ENCODE data around the gene CHST15.

Gene CHST15

DNA sequence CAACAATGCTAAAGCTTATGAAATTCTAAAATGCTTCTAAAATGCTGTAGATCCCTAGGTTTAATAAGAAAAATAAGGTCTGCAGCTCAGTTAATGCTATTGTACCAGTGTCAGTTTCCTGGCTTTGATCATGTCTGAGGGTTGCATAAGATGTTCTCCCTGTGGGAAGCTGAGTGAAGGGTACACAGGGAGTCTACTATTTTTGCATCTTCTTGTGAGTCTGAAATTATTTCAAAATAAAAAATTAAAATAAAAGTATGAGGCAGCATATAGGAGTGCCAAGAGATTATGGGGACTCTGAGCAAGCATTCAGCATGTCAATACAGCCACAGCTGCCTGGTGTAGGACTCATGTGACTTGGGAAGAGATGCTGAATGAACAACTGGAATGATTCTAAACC, 14.7 kb downstream of the CHST15 start:
- no peak for DNase-seq

DNA sequence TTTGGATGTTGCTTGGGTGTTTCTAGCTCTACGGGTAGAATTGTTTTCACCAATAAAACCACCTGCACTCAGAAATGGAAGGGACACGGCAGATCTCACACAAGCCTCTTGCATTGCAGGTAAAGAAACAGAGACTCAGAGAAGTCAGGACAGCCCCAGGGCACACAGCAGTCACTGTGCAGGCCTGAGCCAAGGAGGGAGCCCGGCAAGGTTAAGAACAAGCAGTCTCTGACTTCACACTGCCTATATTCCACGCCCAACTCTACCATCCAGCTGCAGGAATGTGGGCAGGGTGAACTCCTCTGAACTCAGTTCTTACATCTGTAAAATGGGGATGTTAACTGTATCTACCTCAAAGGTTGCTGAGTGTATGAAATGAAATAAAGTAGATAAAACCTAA, 15.4 kb downstream of the CHST15 start:
- DNase-seq, result no peak

DNA sequence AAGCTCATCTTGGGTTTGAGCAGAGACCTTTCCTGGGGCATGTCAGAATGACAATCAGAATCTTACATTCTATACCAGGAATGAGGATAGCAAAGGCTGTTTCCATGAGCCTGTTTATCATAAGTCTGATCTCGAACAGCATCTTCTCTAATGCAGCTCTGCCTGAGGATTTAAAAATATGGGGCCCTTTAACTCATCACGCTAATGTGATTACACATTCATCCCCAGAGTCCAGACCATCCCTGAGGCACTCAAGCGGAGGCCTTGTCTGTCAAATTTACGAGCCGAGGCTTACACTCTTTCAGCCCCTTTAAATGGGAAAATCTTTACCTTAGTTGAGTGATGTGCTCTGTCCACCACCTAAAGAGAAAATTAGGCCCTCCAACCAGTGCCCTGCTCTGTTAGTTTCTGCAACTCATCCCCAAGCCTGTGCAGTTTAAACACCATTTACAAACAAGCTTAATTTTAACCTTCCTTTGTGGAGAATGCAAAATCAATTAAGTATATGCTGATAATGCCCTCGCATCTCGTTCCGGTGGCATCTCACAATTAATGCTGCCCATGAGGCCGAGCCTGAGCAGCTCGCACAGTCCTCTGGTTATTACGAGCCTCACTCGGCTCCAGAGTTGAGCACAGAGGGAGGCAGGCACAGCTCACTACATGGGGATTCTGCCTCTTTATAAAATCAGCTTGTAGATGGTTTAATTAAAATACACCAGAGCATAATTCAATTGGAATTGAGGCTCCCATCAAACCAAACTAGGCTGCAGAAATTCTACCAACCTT, 16.0 kb downstream of the CHST15 start:
- no peak for DNase-seq

DNA sequence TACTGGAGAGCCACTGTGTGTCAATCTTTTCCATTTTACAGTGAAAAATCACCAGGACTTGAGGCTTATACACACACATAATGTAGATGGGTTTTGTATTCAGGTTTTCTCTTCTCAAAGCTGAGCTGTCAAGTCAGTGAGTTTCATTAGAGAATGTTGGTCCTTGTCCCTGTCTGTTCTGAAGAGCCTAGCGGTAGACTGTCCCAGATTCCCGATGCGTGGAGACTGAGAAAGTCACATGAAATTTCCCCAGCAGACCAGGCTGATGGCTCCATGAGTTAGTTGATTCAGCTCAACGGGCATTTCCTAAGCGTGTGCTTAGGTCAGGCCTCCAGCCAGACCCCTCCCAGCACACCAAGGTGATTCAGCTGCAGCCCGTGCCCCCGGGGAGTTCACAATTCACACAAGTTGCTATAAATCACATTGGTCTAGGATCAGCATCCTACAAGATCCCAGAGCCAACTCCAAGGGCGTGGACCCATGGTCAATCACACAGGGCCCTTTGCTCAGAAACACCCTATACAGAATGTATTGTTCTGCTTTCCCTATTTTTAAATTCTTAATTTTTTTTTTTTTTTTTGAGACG, 17.2 kb downstream of the CHST15 start:
- DNase-seq, result no peak

DNA sequence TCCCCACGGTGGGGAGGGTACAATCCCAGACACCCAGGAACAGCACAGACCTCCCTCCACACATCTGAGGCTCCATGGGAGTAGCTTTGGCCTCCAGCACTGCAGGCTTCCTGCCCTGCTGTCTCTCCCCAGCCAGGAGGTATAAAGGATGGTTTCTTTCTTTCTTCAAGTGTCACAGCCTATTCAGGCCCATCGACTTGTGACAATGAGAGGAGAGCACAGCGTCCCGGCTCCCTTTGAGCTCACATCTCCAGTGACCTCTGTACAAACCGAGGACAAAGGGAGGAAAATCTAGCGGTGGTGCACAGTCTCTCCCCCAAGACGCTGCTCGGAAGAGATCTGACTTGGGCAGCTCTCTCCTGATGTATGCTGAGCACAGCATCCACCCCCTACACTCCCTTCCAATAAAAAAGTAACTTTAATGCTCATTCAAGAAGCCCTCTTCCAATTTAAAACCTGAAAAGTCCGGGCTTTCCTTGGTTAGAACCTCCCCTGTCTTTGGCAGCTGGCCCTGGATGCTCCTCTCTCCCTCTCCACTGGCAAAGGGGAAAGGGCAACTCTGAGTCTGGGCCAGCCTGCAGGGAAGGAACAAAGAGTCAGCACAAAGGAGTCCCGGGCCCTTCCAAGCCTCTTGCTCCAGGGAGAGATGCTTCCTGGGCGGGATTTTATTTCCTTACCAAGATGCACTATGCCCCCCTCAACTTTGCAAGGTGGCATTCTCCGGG, 18.0 kb downstream of the CHST15 start:
- no peak for DNase-seq

DNA sequence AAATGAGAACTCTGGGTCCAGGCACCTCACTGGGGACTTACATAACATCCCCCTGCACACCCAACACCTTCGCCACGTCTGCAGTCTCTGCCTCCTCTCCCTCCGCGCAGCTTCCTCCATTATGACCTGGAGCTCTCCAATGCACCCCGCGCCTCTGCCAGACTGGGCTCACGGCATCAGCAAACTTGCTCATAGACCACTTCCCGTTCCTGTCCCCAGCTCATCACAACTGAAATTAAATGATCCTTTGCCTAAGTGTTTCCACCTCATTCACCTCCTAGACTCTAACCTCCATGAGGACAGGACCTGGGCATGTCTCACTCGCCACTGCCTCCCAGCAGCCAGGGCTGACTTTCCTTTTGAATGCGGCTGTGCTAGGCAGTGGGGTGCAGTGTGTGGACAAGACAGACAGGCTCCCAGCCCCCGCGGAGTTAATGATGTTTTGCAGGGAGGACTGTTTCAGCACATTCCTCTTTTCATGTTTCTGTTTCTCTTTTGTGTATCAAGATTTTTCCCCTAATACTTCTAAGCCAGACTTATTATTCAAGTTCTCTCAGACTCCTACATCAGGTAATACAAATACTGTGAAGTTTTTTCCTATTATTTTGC, 18.8 kb downstream of the CHST15 start:
- DNase-seq, result no peak

DNA sequence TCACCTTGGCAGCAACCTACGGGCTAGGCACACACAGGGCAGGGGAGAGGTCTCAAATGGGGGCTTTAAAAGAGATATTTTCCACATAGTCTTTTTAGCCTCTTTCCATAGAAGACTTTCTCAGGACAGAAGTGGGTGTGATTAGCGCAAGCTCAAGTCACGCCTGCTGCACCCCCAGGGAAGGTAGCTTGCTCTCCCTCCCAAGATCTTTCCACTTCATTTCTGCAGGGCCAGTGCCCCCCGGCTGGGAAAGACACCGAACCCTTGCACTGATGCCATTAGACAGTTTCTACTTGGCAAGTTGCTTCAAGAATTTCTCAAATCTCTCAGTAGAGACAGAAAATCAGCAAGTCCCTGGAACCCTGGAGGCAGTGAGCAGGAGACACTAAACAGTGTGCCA, 19.4 kb downstream of the CHST15 start:
- no peak for DNase-seq

DNA sequence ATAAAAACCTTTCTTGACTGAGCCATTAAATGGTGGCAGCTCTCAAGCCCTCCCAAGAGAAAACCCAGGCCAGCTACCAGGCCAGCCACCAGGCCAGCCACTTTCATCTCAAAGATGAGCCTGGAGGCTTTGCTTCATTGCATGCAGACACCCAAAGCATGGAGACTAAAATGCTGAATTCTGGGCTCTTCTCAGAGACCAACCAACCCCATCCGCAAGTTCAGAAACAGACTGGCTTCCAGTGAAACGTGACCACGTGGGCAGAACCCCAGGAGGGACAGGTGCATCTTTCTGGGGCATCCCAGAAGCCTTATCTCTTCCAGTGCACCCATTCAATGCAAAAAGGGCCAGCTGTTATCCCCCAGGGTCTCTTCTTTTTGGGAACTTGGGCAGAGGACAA, 20.9 kb downstream of the CHST15 start:
- DNase-seq, result no peak

DNA sequence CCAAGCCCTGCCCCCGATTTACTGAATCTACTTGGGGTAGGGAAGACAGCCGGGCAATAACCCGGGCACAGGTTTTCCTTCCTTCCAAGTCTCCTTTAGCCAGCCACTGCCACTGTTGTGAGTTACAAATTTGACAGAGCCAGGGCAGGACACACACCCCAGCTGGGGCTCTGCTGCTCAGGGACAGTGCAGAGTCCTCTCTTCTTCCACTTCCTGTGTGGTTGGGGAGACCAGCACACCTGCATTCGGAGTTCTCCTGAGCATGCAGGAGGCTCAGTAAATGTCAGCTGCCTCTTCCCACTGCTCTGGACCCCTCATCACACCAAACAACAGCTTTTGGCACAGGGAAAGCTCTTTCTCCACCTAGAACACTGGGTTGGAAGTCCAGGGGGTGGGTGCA, 21.3 kb downstream of the CHST15 start:
- no peak for DNase-seq

DNA sequence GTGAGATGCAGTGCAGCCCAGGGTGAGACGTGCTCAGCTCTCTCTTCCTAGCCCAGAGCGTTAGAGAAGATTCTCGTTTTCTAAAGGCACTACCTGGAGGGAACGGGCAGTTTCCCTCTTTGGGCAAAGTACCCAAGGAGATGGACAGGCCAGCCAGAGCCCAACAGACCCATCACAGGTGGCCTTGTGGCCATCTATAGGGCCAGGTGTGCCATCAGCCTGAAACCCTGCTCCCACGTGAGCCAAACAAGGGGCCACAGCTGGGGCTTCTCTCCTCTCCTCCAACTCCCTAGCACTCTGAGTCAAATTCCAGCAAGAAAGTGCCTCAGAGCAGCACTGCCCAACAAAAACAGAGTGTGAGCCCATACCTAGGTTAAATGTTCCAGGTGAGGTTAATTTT, 22.3 kb downstream of the CHST15 start:
- DNase-seq, result no peak

DNA sequence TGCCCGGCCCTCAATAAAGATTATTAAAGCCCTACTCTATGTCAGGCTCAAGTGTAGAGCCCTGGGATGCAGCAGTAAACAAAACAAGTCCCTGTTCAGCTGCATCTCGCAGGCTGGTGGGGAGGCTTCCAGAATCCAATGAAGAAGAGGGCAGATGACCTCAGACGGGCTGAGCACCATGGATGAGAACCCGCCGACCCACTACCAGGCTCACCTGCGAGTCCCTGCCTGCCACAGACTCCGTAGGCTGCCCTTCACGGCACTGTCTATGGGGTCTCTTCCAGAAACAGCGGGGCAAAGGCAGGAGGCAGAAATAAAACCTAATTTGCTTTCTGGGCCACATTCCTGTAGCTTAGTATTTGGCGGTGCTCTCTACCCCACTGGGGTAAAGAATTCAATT, 22.7 kb downstream of the CHST15 start:
- DNase-seq, result no peak

DNA sequence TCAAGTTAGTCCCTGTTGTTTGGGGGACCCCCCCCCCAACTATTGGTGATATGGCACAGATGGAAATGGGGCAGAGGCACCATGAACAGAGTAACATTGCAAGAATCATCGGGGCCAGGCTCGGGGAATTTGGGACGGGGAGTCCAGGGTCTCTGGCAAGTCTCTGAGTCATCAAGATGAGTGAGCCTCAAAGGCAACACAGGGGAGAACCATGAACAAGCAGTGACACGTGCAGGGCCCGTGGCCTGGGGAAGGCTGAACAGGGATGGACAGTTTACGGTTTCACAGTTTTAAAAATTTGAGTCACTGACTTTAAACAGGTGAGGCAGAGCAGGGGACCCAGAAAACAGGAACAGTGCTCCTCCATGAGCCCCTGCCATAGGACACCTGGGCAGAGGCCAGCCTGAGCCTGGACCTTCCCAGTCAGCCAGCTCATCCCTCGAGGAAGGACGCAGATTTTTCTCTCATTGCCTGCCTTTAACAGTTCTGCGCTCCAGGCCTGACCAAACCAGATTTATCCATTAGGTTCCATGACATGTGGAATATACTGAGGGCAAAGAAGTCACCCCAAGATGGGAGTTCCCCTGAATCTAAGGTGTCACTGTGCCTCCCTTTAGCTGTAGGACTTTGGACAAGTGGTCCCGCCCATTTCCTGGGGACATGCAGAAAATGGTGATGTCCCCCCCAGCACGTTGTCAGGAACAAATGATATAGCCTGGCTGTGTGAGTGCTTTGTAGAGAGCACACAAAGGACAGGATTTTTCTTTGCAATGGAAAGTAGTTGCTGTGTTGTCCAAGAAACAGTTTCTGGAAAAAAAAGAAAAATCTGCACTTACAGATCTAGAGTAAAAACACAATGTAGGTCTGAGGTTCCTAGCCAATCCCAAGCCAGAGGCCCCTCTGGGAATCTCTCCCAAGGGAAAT, 23.8 kb downstream of the CHST15 start:
- no peak for DNase-seq

DNA sequence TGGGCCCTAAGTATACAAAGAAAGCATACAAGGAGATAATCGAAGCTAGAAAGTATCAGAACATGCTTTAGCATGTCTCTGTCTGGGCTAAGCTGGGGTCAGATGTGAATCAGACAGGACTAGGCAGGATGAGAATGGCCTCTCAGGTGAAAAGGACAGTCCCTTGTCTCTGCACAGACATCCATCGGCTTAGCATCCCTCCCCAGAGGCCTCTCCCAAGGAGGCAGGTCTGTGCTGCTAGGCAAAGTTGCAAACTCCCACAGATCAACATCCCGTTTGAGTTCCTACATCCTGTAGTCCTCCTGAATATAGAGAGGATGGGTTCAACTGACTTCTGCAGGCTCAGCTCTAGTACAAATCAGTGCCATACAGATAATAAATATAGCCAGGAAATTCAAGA, 24.5 kb downstream of the CHST15 start:
- DNase-seq, result no peak

DNA sequence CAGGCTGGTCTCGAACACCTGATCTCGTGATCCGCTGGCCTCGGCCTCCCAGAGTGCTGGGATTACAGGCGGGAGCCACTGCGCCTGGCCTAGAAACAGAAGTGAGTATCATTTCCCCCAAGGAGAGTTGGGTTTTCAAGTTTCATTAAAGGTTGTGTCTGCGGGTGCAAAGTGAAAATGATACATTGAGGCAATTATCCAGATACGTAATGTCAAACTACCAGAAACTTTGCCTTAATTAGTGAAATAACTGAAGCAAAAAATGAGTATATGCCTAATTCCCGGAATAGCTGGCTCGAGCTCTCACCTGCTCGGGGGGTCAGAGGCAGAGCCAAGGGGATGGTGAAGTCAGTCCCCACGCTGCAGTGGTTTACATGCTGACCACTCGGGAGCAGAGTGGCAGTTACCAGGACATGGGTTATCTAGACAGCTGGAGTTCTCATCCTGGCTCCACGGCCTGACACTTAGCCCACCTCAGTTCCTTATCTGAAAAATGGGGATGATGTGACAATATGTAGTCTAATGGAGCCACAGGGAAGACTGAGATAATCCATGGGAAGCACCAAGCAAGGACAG, 25.5 kb downstream of the CHST15 start:
- DNase-seq, result no peak

DNA sequence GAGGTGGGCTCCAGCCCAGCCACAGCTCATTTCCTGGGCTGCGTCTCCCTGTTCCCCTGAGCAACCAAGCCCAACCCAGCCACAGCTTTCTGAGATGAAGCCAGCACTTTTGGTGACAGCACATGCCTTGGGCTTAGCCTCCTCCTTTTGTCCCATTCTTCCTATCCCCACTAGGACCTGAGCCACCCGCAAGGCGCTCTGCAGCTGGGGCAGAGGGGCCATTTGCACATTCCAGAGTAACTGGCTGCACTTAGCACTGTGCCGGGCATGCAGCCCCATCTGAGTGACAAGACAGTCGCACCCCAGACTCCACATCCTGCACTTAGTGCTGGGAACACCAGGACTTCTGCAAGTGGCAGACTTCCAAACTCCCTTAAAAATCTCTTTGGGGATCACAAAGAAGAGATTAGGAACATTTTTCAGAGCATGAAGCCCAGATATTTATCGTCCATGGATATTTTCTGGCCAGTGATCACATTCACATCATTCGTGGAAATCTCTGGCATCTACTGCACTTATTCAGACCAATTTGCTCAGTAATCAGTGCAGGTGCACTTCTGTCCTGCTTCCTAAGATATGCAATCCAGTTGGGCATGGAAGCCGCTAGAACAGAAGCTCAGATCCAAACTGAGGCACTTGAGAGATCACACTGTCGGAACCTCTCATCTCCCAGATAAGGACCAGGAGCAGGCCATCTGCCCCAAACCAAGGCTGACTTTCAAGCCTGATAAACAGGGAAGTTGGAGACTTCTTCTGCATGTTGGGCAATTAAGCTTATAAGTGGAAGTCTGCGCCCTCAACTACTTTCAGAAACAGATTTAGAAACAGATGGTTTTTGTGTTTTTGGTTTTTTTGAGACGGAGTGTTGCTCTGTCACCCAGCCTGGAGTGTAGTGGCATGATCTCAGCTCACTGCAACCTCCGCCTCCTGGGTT, 26.4 kb downstream of the CHST15 start:
- no peak for DNase-seq

DNA sequence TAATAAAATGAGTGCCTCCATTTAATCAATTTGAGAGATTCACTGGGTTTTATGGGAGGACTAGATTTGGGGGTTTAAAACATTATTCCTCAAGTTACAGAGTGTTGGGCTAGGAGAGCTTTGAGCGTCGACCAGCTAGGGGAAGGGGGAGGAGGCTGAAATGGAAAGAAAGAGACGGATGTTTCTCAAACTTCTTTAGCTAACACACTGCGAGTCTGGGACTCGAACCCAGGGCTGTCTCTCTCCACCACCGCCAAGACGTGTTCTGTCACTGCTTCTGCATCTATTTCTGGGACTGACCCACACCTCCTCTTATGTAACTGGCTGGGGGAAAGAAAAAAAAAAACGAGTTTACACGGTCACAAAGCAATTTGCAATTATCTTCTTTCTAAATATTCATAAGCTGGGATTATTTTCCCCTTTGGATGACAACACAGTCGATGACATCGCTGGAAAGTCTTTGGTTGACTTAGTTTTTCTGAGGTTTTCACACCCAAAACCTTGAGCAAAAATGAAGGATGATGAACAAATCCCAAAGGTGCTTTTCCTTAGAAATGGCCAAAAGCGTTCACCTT, 27.2 kb downstream of the CHST15 start:
- DNase-seq, result no peak

DNA sequence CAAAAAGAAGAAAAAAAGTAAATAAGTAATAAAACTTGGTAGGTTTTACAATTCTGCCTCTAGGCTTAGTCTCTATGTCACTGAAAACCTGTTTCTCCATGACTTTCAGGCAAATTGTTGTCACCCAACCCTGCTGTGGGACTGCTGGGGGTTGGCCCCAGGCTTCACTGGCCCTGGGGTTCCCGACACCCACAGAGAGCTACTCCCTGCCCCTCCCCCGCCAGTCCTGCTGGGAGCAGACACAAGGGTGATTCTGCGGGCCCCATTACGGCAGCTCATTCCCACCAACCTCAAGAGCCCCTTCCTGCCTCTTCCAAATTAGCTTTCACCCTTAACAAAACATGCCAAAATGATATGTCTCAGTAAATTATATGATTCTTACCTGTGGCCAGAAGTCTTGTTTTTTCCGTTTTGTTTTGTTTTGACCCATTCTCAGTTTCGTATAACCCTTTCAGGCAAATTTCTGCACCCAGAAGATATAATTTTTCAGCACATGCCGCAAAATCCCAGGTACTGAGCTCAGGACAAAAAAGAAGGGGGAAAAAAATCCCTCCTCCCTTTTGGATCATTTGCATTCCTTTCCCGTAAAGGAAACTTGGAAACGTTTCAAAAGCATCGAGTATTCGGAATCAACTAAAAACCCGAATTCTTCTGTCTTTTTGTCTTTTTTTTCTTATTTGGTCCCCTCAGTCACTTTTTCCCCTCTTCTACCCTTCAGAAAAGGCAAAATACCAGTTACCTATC, 27.8 kb downstream of the CHST15 start:
- DNase-seq, result no peak

DNA sequence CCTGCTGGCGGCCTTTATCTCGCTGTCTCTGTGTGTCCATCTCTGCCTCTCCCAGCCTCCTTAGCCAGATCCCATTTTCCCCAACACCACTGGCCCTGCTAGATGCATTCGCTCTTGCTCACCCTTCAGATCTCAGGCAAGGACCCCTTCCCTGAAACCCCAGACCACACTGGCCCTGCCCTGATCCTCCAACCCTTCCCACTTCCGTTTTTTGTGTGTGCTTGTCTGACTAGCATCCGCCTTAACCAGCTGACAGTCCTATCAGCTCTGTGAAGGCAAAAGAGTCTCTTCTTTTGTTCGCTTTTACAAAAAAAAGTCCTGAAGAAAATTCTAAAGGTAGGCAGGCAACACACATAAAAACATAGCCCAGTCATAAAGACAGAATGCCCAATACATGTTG, 28.7 kb downstream of the CHST15 start:
- no peak for DNase-seq

DNA sequence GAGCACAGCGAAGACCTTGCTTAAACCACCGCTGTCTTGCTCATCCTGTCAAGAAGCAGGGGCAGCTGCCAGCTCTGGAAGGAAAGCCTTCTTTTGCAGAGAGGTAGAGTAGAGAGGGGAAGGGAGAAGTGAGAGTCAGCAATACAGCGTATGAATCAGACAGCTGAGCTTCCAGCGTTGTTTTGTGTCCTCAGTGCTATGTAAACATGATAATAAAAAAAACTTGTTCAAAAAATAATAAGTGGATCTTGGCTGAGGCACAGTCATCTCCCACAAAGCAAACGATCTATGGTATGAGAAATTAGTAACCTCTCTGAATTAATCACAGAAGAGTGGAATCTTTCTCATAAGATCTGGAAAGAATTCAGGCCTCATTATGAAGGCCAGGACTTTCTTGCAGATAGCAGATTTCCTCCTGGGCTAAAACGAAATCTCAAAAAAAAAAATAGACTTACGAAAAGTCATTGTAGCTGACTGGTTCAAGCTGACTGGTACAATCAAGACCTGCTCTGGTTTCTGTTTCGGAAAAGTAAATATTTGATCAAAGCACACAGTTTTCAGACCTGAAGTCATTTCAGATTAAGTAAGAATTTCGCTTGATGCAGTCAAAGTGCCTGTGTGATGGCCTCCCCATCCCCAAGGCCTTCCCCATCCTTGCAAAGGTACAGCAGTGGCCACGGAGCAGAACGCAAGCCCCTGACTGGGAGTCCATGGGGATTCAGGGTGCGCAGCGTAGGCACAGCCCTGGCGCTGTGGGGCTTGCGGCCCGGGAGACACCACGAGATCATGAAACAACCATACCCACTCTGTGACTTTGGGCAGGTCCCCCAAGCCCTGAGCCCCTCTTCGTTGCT, 29.4 kb downstream of the CHST15 start:
- DNase-seq, result no peak
